ENCODE results near the gene CACNA1B.

The CACNA1B gene

DNA sequence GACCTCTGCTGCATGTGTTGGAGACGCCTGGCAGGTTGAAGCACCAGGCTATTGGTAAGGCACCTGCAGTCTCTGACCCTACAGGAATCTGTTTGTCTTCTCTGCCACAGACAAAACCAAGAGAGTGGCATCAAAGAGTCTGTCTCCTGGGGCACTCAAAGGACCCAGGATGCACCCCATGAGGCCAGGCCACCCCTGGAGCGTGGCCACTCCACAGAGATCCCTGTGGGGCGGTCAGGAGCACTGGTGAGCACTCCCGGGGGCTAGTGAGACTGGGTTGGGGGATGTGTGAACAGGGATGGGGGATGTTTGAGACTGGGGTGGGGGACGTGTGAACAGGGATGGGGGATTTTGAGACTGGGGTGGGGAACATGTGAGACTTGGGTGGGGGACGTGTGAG is 240.3 kb downstream of the CACNA1B start:
- TF ChIP-seq, protein P1, sequence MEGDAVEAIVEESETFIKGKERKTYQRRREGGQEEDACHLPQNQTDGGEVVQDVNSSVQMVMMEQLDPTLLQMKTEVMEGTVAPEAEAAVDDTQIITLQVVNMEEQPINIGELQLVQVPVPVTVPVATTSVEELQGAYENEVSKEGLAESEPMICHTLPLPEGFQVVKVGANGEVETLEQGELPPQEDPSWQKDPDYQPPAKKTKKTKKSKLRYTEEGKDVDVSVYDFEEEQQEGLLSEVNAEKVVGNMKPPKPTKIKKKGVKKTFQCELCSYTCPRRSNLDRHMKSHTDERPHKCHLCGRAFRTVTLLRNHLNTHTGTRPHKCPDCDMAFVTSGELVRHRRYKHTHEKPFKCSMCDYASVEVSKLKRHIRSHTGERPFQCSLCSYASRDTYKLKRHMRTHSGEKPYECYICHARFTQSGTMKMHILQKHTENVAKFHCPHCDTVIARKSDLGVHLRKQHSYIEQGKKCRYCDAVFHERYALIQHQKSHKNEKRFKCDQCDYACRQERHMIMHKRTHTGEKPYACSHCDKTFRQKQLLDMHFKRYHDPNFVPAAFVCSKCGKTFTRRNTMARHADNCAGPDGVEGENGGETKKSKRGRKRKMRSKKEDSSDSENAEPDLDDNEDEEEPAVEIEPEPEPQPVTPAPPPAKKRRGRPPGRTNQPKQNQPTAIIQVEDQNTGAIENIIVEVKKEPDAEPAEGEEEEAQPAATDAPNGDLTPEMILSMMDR (IDR thresholded peaks at IDR 0.05; ENCODE audit: low read depth, low read length): no peak
- no peak overlapping the region for H3K4me3 ChIP-seq (replicated peaks in 1 of 2; ENCODE audit: low read depth in 2 of 2, low read length in 2 of 2)
- no peak for DNase-seq (ENCODE audit: low read depth in 2 of 2)

- DNase-seq (ENCODE audit: low read depth in 2 of 2): no peak
- H3K4me3 ChIP-seq (replicated peaks in 1 of 2; ENCODE audit: low read depth in 2 of 2, low read length in 2 of 2): no peak overlapping the region
- TF ChIP-seq, protein P1 (IDR thresholded peaks at IDR 0.05; ENCODE audit: low read depth, low read length): no peak
These were observed 241.1 kb downstream of the CACNA1B start for GRCh38 chr9:138118601-138119071.

GRCh38 chr9:138119202-138120027 is 241.8 kb downstream of the CACNA1B start:
- TF ChIP-seq, protein P1 (IDR thresholded peaks at IDR 0.05; ENCODE audit: low read depth, low read length): no peak
- H3K4me3 ChIP-seq (replicated peaks in 1 of 2; ENCODE audit: low read depth in 2 of 2, low read length in 2 of 2): no peak overlapping the region
- DNase-seq (ENCODE audit: low read depth in 2 of 2): no peak

GRCh38 chr9:138120072-138120471 is 242.5 kb downstream of the CACNA1B start:
- DNase-seq (ENCODE audit: low read depth in 2 of 2): no peak

DNA sequence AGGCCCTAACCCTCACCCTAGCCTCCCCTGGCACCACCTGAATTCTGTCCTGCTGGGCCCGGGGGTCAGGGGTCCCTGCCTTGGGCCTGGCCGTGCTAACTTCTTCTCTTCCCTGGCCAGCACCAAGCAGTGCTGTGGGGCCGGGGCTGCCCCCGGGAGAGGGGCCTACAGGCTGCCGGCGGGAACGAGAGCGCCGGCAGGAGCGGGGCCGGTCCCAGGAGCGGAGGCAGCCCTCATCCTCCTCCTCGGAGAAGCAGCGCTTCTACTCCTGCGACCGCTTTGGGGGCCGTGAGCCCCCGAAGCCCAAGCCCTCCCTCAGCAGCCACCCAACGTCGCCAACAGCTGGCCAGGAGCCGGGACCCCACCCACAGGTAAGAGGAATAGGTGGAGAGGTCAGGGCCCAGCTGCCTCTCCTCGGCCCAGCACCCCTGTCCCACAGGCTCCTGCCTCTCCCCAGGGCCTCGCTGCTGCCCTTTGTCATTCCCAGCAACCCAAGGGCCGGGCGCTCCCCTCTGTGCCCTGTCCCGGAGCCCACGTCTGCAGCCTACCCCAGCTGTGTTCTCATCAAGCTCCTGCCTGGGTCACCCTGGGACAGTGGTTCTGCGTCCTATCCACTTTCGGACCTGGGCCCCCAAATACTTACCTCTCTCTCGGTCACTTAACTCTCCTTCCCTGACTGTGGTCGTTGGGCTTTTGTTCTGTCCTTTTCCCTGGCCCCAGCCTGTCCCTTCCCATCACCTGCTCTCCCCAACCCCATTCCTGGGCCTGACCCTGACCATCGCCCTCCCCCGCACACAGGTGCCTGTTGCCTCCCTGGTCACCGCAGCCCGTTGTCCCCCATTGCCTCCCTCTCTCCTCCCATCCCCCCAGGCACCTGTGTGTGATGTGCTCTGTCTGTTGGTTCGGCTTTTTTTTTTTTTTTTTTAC is 243.2 kb downstream of the CACNA1B start:
- no peak overlapping the region for H3K4me3 ChIP-seq (replicated peaks in 1 of 2; ENCODE audit: low read depth in 2 of 2, low read length in 2 of 2)
- DNase-seq (ENCODE audit: low read depth in 2 of 2): no peak
- TF ChIP-seq, protein P1 (IDR thresholded peaks at IDR 0.05; ENCODE audit: low read depth, low read length): no peak

More at GRCh38 chr9:138120072-138120471, 242.5 kb downstream of the CACNA1B start:
- H3K4me3 ChIP-seq (replicated peaks in 1 of 2; ENCODE audit: low read depth in 2 of 2, low read length in 2 of 2): no peak overlapping the region
- TF ChIP-seq, protein P1 (IDR thresholded peaks at IDR 0.05; ENCODE audit: low read depth, low read length): no peak

- no peak for DNase-seq (ENCODE audit: low read depth in 2 of 2)
- no peak overlapping the region for H3K4me3 ChIP-seq (replicated peaks in 1 of 2; ENCODE audit: low read depth in 2 of 2, low read length in 2 of 2)
- TF ChIP-seq, protein P1 (IDR thresholded peaks at IDR 0.05; ENCODE audit: low read depth, low read length): no peak
These were observed 244.0 kb downstream of the CACNA1B start for GRCh38 chr9:138121438-138122050.
